Stimulated activated CD8-positive, alpha-beta memory T cell treated with anti-CD3 and anti-CD28 coated beads, Interleukin-4, amount 100 ng/mL, for 4 hours (primary cell): ENCODE measurements around the gene C11orf24.

Source experiments
- DNase-seq, 2 donors: peaks; one replicate each; pipeline ENCODE4 v3.0.0-alpha.2; 2020; ENCODE audit warnings: low read depth in 2 of 2, low spot score in 1 of 2

The C11orf24 gene

GRCh38 chr11:68271023-68271780 is 571 bp downstream of the C11orf24 start:
- DNase-seq, result peak in 1 of 2 donors; percentile 33

GRCh38 chr11:68270196-68271022 is 1.4 kb downstream of the C11orf24 start:
- DNase-seq, result no peak

GRCh38 chr11:68269414-68270081 is 2.2 kb downstream of the C11orf24 start:
- DNase-seq, result no peak

- DNase-seq, result no peak
Measured at GRCh38 chr11:68267881-68268240, 3.9 kb downstream of the C11orf24 start.

GRCh38 chr11:68266936-68267880 is 4.6 kb downstream of the C11orf24 start:
- no peak for DNase-seq

GRCh38 chr11:68266121-68266891 is 5.5 kb downstream of the C11orf24 start:
- no peak for DNase-seq

- DNase-seq, result no peak
Measured at GRCh38 chr11:68264741-68265540, 6.8 kb downstream of the C11orf24 start.

- no peak for DNase-seq
Measured at GRCh38 chr11:68264244-68264643, 7.5 kb downstream of the C11orf24 start.

GRCh38 chr11:68263444-68264035 is 8.2 kb downstream of the C11orf24 start:
- no peak for DNase-seq

GRCh38 chr11:68262544-68262827 is 9.3 kb downstream of the C11orf24 start:
- DNase-seq, result no peak

GRCh38 chr11:68261749-68262543 is 9.8 kb downstream of the C11orf24 start:
- DNase-seq, result no peak

- DNase-seq, result no peak
Measured at GRCh38 chr11:68261006-68261405, 10.8 kb downstream of the C11orf24 start.

- DNase-seq, result no peak
Measured at GRCh38 chr11:68260484-68260883, 11.3 kb downstream of the C11orf24 start.

GRCh38 chr11:68259122-68259959 is 12.4 kb downstream of the C11orf24 start:
- no peak for DNase-seq

- no peak for DNase-seq
Measured at GRCh38 chr11:68258363-68258765, 13.4 kb downstream of the C11orf24 start.

- peak; percentile 79 to 95 for DNase-seq
Measured at GRCh38 chr11:68257477-68258362, 14.1 kb downstream of the C11orf24 start.
